Astrocyte (in vitro differentiated cells and primary cell): ENCODE data around the gene CDK6. TPM values are rescaled to one million over a fixed set of nuclear protein-coding genes. Genes with fewer than 3 reads are reported as not detected.

Experiments
- DNase-seq: peaks from one replicate; pipeline ENCODE4 v3.0.0-alpha.2; 2010; ENCODE audit warnings: low read depth
- FAIRE-seq: peaks from 2 replicates; lab custom pipeline; 2011; peaks lifted over from hg19 to GRCh38; lab: Jason Lieb, UNC
- H2AFZ ChIP-seq: 2 replicates; pipeline ENCODE4 v1.6.0; 2012; ENCODE audit warnings: low read depth, low read length, inconsistent platforms
- H3K27ac ChIP-seq: 2 replicates; pipeline ENCODE4 v1.5.1; 2011; ENCODE audit warnings: low read depth, low read length, inconsistent platforms
- H3K27me3 ChIP-seq: 2 replicates; pipeline ENCODE4 v1.6.0; 2011; ENCODE audit warnings: low read length, inconsistent platforms; ENCODE audit not compliant: insufficient read depth
- H3K36me3 ChIP-seq: 2 replicates; pipeline ENCODE4 v1.5.1; 2011; ENCODE audit warnings: low read length, inconsistent platforms; ENCODE audit not compliant: insufficient read depth
- H3K4me1 ChIP-seq: 2 replicates; pipeline ENCODE4 v1.5.1; 2011; ENCODE audit warnings: low read length, inconsistent platforms; ENCODE audit not compliant: insufficient read depth
- H3K4me2 ChIP-seq: 2 replicates; pipeline ENCODE4 v1.6.0; 2012; ENCODE audit warnings: low read length, inconsistent platforms
- H3K4me3 ChIP-seq: 2 replicates; pipeline ENCODE4 v1.5.1; 2011; ENCODE audit warnings: low read depth, mild to moderate bottlenecking, low read length, inconsistent platforms; ENCODE audit not compliant: insufficient read depth
- H3K79me2 ChIP-seq: 2 replicates; pipeline ENCODE4 v1.6.0; 2012; ENCODE audit warnings: mild to moderate bottlenecking, low read length, inconsistent platforms; ENCODE audit not compliant: insufficient read depth
- H3K9ac ChIP-seq: 2 replicates; pipeline ENCODE4 v1.6.0; 2012; ENCODE audit warnings: mild to moderate bottlenecking, low read length, inconsistent platforms
- H3K9me3 ChIP-seq: 2 replicates; pipeline ENCODE4 v1.5.1; 2012; ENCODE audit warnings: low read depth, mild to moderate bottlenecking, low read length, inconsistent platforms; ENCODE audit not compliant: insufficient read depth
- H4K20me1 ChIP-seq: 2 replicates; pipeline ENCODE4 v1.6.0; 2012; ENCODE audit warnings: low read length, inconsistent platforms; ENCODE audit not compliant: insufficient read depth
- H3K27ac Mint-ChIP-seq: one replicate; pipeline ENCODE4 v1.8.0; 2021; ENCODE audit warnings: mild to moderate bottlenecking, mixed read lengths; ENCODE audit not compliant: unreplicated experiment
- H3K27me3 Mint-ChIP-seq: one replicate; pipeline ENCODE4 v1.8.0; 2021; ENCODE audit warnings: low read depth, mixed read lengths; ENCODE audit not compliant: unreplicated experiment
- H3K36me3 Mint-ChIP-seq: one replicate; pipeline ENCODE4 v1.8.0; 2021; ENCODE audit warnings: low read depth, mixed read lengths; ENCODE audit not compliant: unreplicated experiment
- H3K4me1 Mint-ChIP-seq: one replicate; pipeline ENCODE4 v1.8.0; 2021; ENCODE audit warnings: low read depth, mixed read lengths; ENCODE audit not compliant: unreplicated experiment
- H3K4me3 Mint-ChIP-seq: one replicate; pipeline ENCODE4 v1.8.0; 2021; ENCODE audit warnings: mild to moderate bottlenecking, moderate library complexity, mixed read lengths; ENCODE audit not compliant: unreplicated experiment
- H3K9me3 Mint-ChIP-seq: one replicate; pipeline ENCODE4 v1.8.0; 2021; ENCODE audit warnings: mild to moderate bottlenecking, mixed read lengths; ENCODE audit not compliant: unreplicated experiment
- EZH2 ChIP-seq: IDR thresholded peaks from 2 replicates; pipeline ENCODE4 v1.6.1; 2012; ENCODE audit warnings: mild to moderate bottlenecking, low read length, inconsistent platforms; ENCODE audit not compliant: insufficient read depth
- total RNA-seq: library from RNA; stranded (reverse); gene quantifications from 2 replicates; pipeline ENCODE4 v1.2.1, GENCODE V29; 2021
- TF ChIP-seq, protein P1 (sequence below): IDR thresholded peaks from 2 replicates; pipeline ENCODE4 v1.5.1; 2011; ENCODE audit warnings: low read depth, mild to moderate bottlenecking, inconsistent platforms, low read length, moderate library complexity; ENCODE audit not compliant: insufficient read depth

CDK6 gene
- total RNA-seq, 1 donor from 2014 or later: 160 TPM

DNA sequence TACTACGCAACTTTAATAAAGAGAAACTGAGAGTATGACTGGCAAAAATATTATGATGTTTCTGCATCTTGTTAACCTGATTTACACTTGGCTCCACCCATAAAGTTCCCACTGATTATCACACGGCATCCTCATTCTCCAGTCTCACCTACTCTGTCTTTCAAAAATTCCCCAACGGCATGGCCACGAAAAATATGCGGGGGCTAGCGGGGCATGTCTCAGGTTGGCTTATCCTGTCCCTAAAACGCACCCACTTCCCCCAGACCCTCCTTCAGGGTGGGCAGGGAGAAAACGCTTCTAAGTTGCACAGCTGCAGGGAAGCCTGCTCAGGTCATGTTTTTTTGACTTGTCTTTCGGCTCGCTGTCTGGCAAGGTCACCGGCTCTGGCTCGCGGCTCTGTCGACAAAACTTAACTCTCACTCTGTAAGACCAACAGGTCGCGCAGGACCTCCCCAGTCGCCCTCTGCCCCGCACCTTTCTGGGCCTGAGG, 3.8 kb downstream of the CDK6 start:
- Histone ChIP-seq H3K27me3 (no peaks in the 10 kb centered on the region), H3K4me2 (peak overlapping the region; percentile 95), H4K20me1 (peaks cover 6% of the 10 kb centered on the region), H3K4me3 (peak overlapping the region; percentile 85), H3K36me3 (peaks cover 4% of the 10 kb centered on the region), H3K9me3 (no peaks in the 10 kb centered on the region), H3K27ac (peak overlapping the region; percentile 98), H2AFZ (no peak overlapping the region), H3K9ac (peak overlapping the region; percentile 98), H3K4me1 (peaks cover 18% of the 10 kb centered on the region), H3K79me2 (peaks cover 88% of the 10 kb centered on the region)
- Mint-ChIP-seq H3K27me3 (no peaks in the 10 kb centered on the region), H3K4me1 (peaks cover 29% of the 10 kb centered on the region), H3K4me3 (peak overlapping the region; percentile 98), H3K36me3 (peaks cover 10% of the 10 kb centered on the region), H3K9me3 (no peaks in the 10 kb centered on the region), H3K27ac (peak overlapping the region; percentile 98)
- FAIRE-seq (no peak), DNase-seq (no peak)
- TF ChIP-seq EZH2: no peak
- TF ChIP-seq, protein P1, sequence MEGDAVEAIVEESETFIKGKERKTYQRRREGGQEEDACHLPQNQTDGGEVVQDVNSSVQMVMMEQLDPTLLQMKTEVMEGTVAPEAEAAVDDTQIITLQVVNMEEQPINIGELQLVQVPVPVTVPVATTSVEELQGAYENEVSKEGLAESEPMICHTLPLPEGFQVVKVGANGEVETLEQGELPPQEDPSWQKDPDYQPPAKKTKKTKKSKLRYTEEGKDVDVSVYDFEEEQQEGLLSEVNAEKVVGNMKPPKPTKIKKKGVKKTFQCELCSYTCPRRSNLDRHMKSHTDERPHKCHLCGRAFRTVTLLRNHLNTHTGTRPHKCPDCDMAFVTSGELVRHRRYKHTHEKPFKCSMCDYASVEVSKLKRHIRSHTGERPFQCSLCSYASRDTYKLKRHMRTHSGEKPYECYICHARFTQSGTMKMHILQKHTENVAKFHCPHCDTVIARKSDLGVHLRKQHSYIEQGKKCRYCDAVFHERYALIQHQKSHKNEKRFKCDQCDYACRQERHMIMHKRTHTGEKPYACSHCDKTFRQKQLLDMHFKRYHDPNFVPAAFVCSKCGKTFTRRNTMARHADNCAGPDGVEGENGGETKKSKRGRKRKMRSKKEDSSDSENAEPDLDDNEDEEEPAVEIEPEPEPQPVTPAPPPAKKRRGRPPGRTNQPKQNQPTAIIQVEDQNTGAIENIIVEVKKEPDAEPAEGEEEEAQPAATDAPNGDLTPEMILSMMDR: no peak

DNA sequence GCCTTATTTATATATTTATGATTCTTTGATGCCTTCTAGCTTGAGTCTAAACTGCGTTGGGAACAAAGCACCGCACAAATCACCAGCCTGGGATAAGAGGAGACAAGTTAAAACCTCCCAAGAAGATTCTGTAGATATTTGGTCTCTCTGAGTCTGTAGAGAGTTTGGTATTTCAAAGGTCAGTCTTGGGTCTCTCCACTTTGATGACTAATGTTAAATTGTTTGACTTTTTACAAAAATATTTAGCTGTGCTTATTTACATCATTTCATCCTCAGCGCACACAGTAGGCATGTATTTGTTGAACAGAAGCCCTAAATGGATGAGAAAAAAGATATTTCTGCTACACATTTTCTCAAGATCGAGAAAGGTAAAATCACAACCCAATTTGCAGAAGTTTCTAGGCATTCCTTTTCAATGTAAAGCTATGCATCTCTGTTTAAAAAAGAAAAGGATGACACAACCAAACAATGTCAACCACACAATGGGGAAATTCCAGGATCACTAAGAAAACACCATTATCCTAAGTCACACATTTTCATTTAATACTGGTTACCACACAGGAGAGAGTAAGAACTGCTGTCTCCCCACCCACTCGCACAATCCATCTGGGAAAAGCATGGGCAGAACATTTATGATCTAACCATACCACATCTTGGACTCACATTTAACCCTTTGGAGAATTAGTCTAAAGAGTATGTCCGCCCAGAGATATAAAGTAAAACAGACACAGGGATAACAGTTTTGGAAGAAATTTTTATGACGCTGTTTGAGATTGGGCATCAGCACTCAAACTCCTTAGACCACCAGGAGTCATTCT, 4.4 kb downstream of the CDK6 start:
- H3K4me2 ChIP-seq: peak overlapping the region; percentile 95
- TF ChIP-seq, protein P1: no peak
- TF ChIP-seq EZH2: no peak
- FAIRE-seq: peak; percentile 20
- peak overlapping the region; percentile 85 for H3K4me3 ChIP-seq
- peaks cover 91% of the 10 kb centered on the region for H3K79me2 ChIP-seq
- peaks cover 18% of the 10 kb centered on the region for H3K4me1 ChIP-seq
- peak overlapping the region; percentile 98 for H3K27ac ChIP-seq
- peaks cover 36% of the 10 kb centered on the region for H3K4me1 Mint-ChIP-seq
- peak overlapping the region; percentile 98 for H3K27ac Mint-ChIP-seq
- H3K36me3 ChIP-seq: peaks cover 4% of the 10 kb centered on the region
- peaks cover 12% of the 10 kb centered on the region for H4K20me1 ChIP-seq
- peak; percentile 94 for DNase-seq
- H3K9ac ChIP-seq: peak overlapping the region; percentile 98
- H3K4me3 Mint-ChIP-seq: peak overlapping the region; percentile 98
- H2AFZ ChIP-seq: no peak overlapping the region
- H3K9me3 Mint-ChIP-seq: no peaks in the 10 kb centered on the region
- H3K36me3 Mint-ChIP-seq: peaks cover 10% of the 10 kb centered on the region
- no peaks in the 10 kb centered on the region for H3K9me3 ChIP-seq
- no peaks in the 10 kb centered on the region for H3K27me3 Mint-ChIP-seq
- no peaks in the 10 kb centered on the region for H3K27me3 ChIP-seq
